Measurements from ENCODE around the gene PPM1M. TPM values are rescaled to one million over a fixed set of nuclear protein-coding genes. Genes with fewer than 3 reads are reported as not detected.
A peak's percentile ranks its signal among the peaks of the same experiment; 100 is the strongest.

The PPM1M gene
- total and polyA plus RNA-seq, 7 experiments from 2014 or later = 55.8 to 135 (median 74.5) TPM

GRCh38 chr3:52231502-52232278 is 13.9 kb upstream of the PPM1M start:
- H3K4me1 ChIP-seq (ENCODE audit: control insufficient read depth in 2 of 2, insufficient read depth in 2 of 2, low read length in 2 of 2) = peaks cover 22 to 35% of the 10 kb centered on the region in 2 donors
- H3K27ac ChIP-seq (ENCODE audit: low read depth, low read length) = peak overlapping the region; percentile 42
- Mint-ChIP-seq H3K9me3 (no peaks in the 10 kb centered on the region), H3K36me3 (peaks cover 0 to 19% (median 6%) of the 10 kb centered on the region in 5 donors), H3K27me3 (no peaks in the 10 kb centered on the region), H3K27ac (peak overlapping the region; percentile 15 to 88 (median 80)), H3K4me1 (peaks cover 40 to 63% (median 58%) of the 10 kb centered on the region in 7 donors), H3K4me3 (peak overlapping the region; percentile 20 to 69 (median 53))
- no peaks in the 10 kb centered on the region for H3K9me3 ChIP-seq (ENCODE audit: control insufficient read depth in 2 of 3, low read length in 3 of 3)
- intact Hi-C loops (cut with micrococcal nuclease) = loop anchor here (1.0 kb wide), 4 partner anchors 8 to 216 kb away; partner anchors contain the start of gene TWF2 (in 1 of the 2)
- no peaks in the 10 kb centered on the region for H3K27me3 ChIP-seq (ENCODE audit: control insufficient read depth in 2 of 2, insufficient read depth in 2 of 2, low read length in 2 of 2)
- H3K4me3 ChIP-seq (ENCODE audit: low read length) = no peak overlapping the region
- H3K36me3 ChIP-seq (ENCODE audit: control insufficient read depth in 2 of 3, insufficient read depth in 3 of 3, low read length in 3 of 3) = peaks cover 5 to 72% (median 32%) of the 10 kb centered on the region in 3 experiments
- DNase-seq (peak; percentile 77 to 96 (median 88)), ATAC-seq (peak; percentile 91)
- ChIA-PET POLR2A (interaction anchor here (0.6 to 46.3 kb wide), 11 partner anchors 9 to 217 kb away, joined by 3 to 1418 read pairs (median 3); partner anchors contain the start of genes GLYCTK, TLR9 and WDR82), CTCF (interaction anchor here (0.6 to 5.8 kb wide), 26 partner anchors 9 to 227 kb away, joined by 3 to 92 read pairs (median 5); partner anchors contain the start of genes GLYCTK and WDR82)

GRCh38 chr3:52232279-52233107 is 13.1 kb upstream of the PPM1M start:
- no peak for ATAC-seq

DNA sequence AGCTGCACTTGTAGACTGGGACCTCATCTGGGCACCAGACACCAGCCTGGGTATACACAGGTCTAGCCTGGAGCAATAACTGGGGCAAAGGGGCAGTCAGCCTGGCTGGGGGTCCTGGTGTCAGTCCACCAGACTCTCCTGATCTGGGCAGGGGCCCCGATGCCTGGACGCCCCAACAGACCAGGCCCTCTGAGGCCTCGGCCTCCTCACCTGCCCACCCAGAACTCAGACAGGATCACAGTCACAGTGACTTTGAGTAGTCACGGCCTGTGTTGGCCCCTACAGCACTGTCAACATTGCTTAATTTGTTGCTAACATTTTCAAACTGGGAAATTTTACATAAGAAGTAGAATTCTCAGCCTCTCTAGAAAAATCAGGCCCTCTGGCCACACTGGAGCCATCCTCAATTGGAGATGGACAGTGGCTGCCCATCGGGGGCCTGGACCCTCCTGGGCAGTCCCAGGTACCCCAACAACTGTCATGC is 12.4 kb upstream of the PPM1M start:
- peak overlapping the region in 5 of 10 donors; percentile 32 to 65 (median 46) for H3K4me3 Mint-ChIP-seq
- peak overlapping the region; percentile 18 to 83 (median 72) for H3K27ac Mint-ChIP-seq
- DNase-seq (no peak), ATAC-seq (no peak)
- peaks cover 35 to 46% of the 10 kb centered on the region in 2 donors for H3K4me1 ChIP-seq (ENCODE audit: control insufficient read depth in 2 of 2, insufficient read depth in 2 of 2, low read length in 2 of 2)
- peaks cover 40 to 68% (median 65%) of the 10 kb centered on the region in 7 donors for H3K4me1 Mint-ChIP-seq
- no peaks in the 10 kb centered on the region for H3K9me3 Mint-ChIP-seq
- H3K9me3 ChIP-seq (ENCODE audit: control insufficient read depth in 2 of 3, low read length in 3 of 3) = no peaks in the 10 kb centered on the region
- POLR2A ChIA-PET = interaction anchor here (0.6 to 46.3 kb wide), 8 partner anchors 11 to 215 kb away, joined by 3 to 1418 read pairs (median 6); partner anchors contain the start of genes GLYCTK, TLR9 and WDR82
- peak overlapping the region; percentile 62 for H3K27ac ChIP-seq (ENCODE audit: low read depth, low read length)
- peaks cover 0 to 19% (median 6%) of the 10 kb centered on the region in 5 donors for H3K36me3 Mint-ChIP-seq
- H3K4me3 ChIP-seq (ENCODE audit: low read length) = no peak overlapping the region
- H3K27me3 ChIP-seq (ENCODE audit: control insufficient read depth in 2 of 2, insufficient read depth in 2 of 2, low read length in 2 of 2) = no peaks in the 10 kb centered on the region
- CTCF ChIA-PET = interaction anchor here (0.7 to 11.1 kb wide), 12 partner anchors 13 to 214 kb away, joined by 3 to 126 read pairs (median 8); partner anchors contain the start of gene WDR82
- no peaks in the 10 kb centered on the region for H3K27me3 Mint-ChIP-seq
- intact Hi-C loops (cut with micrococcal nuclease) = no loop called here
- H3K36me3 ChIP-seq (ENCODE audit: control insufficient read depth in 2 of 3, insufficient read depth in 3 of 3, low read length in 3 of 3) = peaks cover 5 to 65% (median 32%) of the 10 kb centered on the region in 3 experiments

More at GRCh38 chr3:52232279-52233107, 13.1 kb upstream of the PPM1M start:
- intact Hi-C loops (cut with micrococcal nuclease) = no loop called here
- ChIA-PET CTCF (interaction anchor here (0.6 to 5.8 kb wide), 23 partner anchors 11 to 228 kb away, joined by 3 to 92 read pairs (median 5); partner anchors contain the start of genes GLYCTK and WDR82), POLR2A (interaction anchor here (0.7 to 46.3 kb wide), 9 partner anchors 9 to 216 kb away, joined by 3 to 1418 read pairs (median 4); partner anchors contain the start of genes GLYCTK, TLR9 and WDR82)
- Mint-ChIP-seq H3K27me3 (no peaks in the 10 kb centered on the region), H3K36me3 (peaks cover 0 to 19% (median 6%) of the 10 kb centered on the region in 5 donors), H3K4me1 (peaks cover 40 to 63% (median 62%) of the 10 kb centered on the region in 7 donors), H3K9me3 (no peaks in the 10 kb centered on the region), H3K27ac (peak overlapping the region; percentile 32 to 85 (median 72)), H3K4me3 (peak overlapping the region in 8 of 10 donors; percentile 13 to 57 (median 38))
- no peak overlapping the region for H3K4me3 ChIP-seq (ENCODE audit: low read length)
- peak in 5 of 9 donors; percentile 10 to 57 (median 43) for DNase-seq
- peaks cover 5 to 71% (median 32%) of the 10 kb centered on the region in 3 experiments for H3K36me3 ChIP-seq (ENCODE audit: control insufficient read depth in 2 of 3, insufficient read depth in 3 of 3, low read length in 3 of 3)
- H3K9me3 ChIP-seq (ENCODE audit: control insufficient read depth in 2 of 3, low read length in 3 of 3) = no peaks in the 10 kb centered on the region
- no peaks in the 10 kb centered on the region for H3K27me3 ChIP-seq (ENCODE audit: control insufficient read depth in 2 of 2, insufficient read depth in 2 of 2, low read length in 2 of 2)
- peak overlapping the region; percentile 62 for H3K27ac ChIP-seq (ENCODE audit: low read depth, low read length)
- peaks cover 29 to 39% of the 10 kb centered on the region in 2 donors for H3K4me1 ChIP-seq (ENCODE audit: control insufficient read depth in 2 of 2, insufficient read depth in 2 of 2, low read length in 2 of 2)

- Histone ChIP-seq H3K27ac (ENCODE audit: low read depth, low read length) (peak overlapping the region; percentile 22), H3K4me3 (ENCODE audit: low read length) (no peak overlapping the region), H3K27me3 (ENCODE audit: control insufficient read depth in 2 of 2, insufficient read depth in 2 of 2, low read length in 2 of 2) (no peaks in the 10 kb centered on the region), H3K9me3 (ENCODE audit: control insufficient read depth in 2 of 3, low read length in 3 of 3) (no peaks in the 10 kb centered on the region), H3K36me3 (ENCODE audit: control insufficient read depth in 2 of 3, insufficient read depth in 3 of 3, low read length in 3 of 3) (peaks cover 5 to 56% (median 31%) of the 10 kb centered on the region in 3 experiments), H3K4me1 (ENCODE audit: control insufficient read depth in 2 of 2, insufficient read depth in 2 of 2, low read length in 2 of 2) (peaks cover 39 to 49% of the 10 kb centered on the region in 2 donors)
- POLR2A ChIA-PET = interaction anchor here (0.6 to 46.3 kb wide), 7 partner anchors 11 to 105 kb away, joined by 3 to 1418 read pairs (median 10); partner anchors contain the start of genes GLYCTK, TLR9 and WDR82
- Mint-ChIP-seq H3K36me3 (peaks cover 0 to 19% (median 6%) of the 10 kb centered on the region in 5 donors), H3K4me1 (peaks cover 40 to 73% (median 70%) of the 10 kb centered on the region in 7 donors), H3K9me3 (no peaks in the 10 kb centered on the region), H3K27ac (peak overlapping the region in 8 of 9 donors; percentile 38 to 90 (median 68)), H3K27me3 (no peaks in the 10 kb centered on the region), H3K4me3 (peak overlapping the region in 6 of 10 donors; percentile 5 to 65 (median 45))
- no peak for ATAC-seq
- no peak for DNase-seq
- CTCF ChIA-PET = interaction anchor here (0.5 to 11.1 kb wide), 7 partner anchors 14 to 531 kb away, joined by 3 to 126 read pairs (median 5); partner anchors contain the start of gene WDR82
- intact Hi-C loops (cut with micrococcal nuclease) = no loop called here
These were observed 11.6 kb upstream of the PPM1M start for GRCh38 chr3:52233968-52234367.

DNA sequence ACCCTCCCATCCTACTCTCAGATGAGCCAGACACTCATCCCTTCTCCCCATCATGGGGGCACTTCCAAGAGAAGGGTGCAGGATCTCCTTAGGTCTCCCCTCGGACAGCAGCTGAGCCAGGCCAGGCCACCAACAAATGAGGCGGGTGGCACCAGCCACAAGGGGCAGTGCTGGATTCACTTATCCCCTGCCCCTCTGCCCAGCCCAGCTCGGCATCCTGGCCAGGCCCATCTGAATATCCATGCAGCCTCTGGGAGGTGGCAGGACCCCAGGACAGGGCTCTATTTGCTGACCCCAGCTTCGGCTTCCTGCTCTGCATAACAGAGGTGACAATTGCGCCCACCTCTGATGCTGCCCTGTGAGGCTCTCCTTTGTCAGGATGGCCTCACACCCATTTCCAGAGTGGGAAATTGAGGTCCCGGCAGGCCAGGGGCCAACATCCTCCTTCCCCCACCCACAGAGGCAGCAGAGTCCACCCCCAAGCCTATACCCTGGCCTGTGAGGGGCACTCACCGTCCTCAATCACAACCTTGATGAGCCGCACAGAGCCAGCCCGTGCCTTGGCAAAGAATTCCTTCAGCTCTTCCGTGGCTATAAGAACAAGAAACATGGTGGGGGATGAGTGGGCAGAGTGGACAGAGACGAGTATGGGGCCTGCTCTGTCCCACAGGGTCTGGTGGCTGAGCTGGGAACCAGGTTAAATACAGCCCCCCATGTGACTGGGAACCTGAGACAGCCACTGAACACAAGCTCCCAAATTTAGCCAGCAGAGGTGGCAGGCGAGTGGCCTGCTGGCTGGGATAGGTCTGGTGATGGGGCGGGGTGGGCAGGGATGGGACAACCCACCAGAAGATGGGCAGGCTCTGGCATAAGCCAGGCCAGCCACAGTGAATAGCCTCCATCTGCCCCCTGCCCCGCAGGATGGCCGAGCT is 10.8 kb upstream of the PPM1M start:
- Mint-ChIP-seq H3K36me3 (peaks cover 0 to 22% (median 6%) of the 10 kb centered on the region in 5 donors), H3K27ac (peak overlapping the region; percentile 38 to 90 (median 68)), H3K27me3 (no peaks in the 10 kb centered on the region), H3K4me1 (peaks cover 46 to 79% (median 73%) of the 10 kb centered on the region in 7 donors), H3K9me3 (no peaks in the 10 kb centered on the region), H3K4me3 (peak overlapping the region in 4 of 10 donors; percentile 23 to 93 (median 58))
- Histone ChIP-seq H3K36me3 (ENCODE audit: control insufficient read depth in 2 of 3, insufficient read depth in 3 of 3, low read length in 3 of 3) (peaks cover 5 to 53% (median 23%) of the 10 kb centered on the region in 3 experiments), H3K9me3 (ENCODE audit: control insufficient read depth in 2 of 3, low read length in 3 of 3) (no peaks in the 10 kb centered on the region), H3K4me1 (ENCODE audit: control insufficient read depth in 2 of 2, insufficient read depth in 2 of 2, low read length in 2 of 2) (peaks cover 41 to 51% of the 10 kb centered on the region in 2 donors), H3K27ac (ENCODE audit: low read depth, low read length) (peak overlapping the region; percentile 22), H3K27me3 (ENCODE audit: control insufficient read depth in 2 of 2, insufficient read depth in 2 of 2, low read length in 2 of 2) (no peaks in the 10 kb centered on the region), H3K4me3 (ENCODE audit: low read length) (no peak overlapping the region)
- ATAC-seq = no peak
- intact Hi-C loops (cut with micrococcal nuclease) = no loop called here
- DNase-seq = no peak
- POLR2A ChIA-PET = interaction anchor here (0.6 to 46.3 kb wide), 7 partner anchors 12 to 105 kb away, joined by 3 to 1418 read pairs (median 10); partner anchors contain the start of genes GLYCTK, TLR9 and WDR82
- CTCF ChIA-PET = interaction anchor here (0.6 to 11.1 kb wide), 8 partner anchors 15 to 212 kb away, joined by 3 to 126 read pairs (median 6); partner anchors contain the start of gene WDR82
